SH-SY5Y (cell line): ENCODE measurements around the gene OR2L2.

Source experiments
- GATA2 ChIP-seq: IDR thresholded peaks from 2 replicates; pipeline ENCODE4 v1.6.1; 2011; ENCODE audit warnings: mild to moderate bottlenecking, low read depth, low read length
- GATA3 ChIP-seq: IDR thresholded peaks from 2 replicates; pipeline ENCODE4 v1.6.1; 2011; ENCODE audit warnings: low read depth, mild to moderate bottlenecking, low read length, moderate library complexity

The OR2L2 gene

DNA sequence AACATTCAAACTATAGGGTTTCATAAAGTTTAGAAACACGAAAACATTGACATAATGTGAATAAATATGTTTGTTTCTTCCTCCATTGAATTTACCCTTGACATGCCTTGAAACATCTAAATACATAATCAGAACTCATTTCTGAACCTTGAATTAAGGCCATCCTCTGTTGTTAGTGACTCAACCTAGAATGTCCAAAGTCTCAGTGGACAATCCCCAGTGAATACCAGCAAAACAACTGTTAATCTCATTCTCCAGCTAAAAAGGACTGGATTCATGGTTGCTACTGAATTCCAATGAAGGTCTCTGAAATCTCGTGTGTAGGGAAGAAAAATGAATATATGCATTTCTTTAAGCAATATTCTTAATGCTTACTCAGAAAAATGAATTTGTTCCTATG is at the start of gene OR2L2:
Gene OR2L2 (plus strand): TSS at position 301 of the 400 bp plus-strand sequence. CDS start 8,198 bp downstream, outside the sequence.
- TF ChIP-seq GATA3, result no peak
- no peak for TF ChIP-seq GATA2

- TF ChIP-seq GATA2 (no peak), GATA3 (no peak)
Measured at GRCh38 chr1:247992986-247993385, 36.9 kb upstream of the OR2L2 start.

DNA sequence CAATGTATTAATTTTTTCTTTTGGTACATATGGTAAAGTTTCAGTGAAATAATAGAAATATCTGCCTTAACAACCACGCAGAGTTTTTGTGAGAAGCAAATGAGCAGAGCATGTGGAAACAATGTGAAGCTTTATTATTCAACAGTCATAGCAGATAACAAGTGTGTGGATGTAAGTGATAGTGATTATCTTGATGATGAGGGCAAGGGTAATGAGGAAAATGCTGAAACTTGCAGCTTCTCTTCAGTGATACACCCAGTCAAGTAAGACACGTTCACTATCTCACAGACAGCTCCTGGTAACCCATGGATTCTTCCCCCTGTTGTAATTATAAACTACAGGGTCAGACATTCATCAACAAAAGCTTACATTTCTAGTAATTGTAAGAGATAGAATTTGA is 31.1 kb upstream of the OR2L2 start:
- TF ChIP-seq GATA2 (no peak), GATA3 (no peak)

GRCh38 chr1:248000169-248000568 is 29.7 kb upstream of the OR2L2 start:
- no peak for TF ChIP-seq GATA2
- TF ChIP-seq GATA3, result no peak

- TF ChIP-seq GATA3 (no peak), GATA2 (no peak)
Measured at GRCh38 chr1:248007778-248008177, 22.1 kb upstream of the OR2L2 start.

DNA sequence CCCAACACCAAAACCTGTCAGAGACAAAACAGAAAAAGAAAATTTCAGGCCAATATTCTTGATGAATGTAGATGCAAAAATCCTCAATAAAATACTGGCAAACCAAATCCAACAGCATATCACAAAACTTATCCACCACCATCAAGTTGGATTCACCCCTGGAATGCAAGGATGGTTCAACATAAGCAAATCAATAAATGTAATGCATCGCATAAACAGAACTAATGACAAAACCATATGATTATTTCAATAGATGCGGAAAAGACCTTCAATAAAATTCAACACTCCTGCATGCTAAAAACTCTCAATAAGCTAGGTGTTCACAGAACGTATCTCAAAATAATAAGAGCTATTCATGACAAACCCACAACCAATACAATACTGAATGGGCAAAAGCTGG is 20.2 kb upstream of the OR2L2 start:
- TF ChIP-seq GATA2 (no peak), GATA3 (no peak)

DNA sequence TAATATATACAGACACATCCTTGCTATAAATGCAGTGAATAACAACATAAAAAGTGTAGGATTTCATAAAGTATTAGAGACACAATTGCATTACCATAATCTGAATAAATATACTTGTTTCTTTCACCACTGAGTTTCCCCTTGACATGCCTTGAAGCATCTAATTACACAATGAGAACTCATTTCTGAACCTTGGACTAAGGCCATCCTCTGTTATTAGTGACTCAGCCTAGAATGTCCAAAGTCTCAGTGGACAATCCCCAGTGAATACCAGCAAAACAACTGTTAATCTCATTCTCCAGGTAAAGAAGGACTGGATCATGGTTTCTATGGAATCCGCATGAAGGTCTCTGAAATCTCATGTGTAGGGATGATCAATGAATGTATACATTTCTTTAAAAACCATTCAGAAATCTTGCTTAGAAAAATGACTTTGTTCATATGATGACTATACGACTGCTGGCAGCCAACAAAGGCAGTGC is 16.6 kb upstream of the OR2L2 start, which contains the start of gene OR2L5:
Gene OR2L5 (plus strand): TSS at position 432 of the 482 bp plus-strand sequence. CDS start 8,288 bp downstream, outside the sequence.
- TF ChIP-seq GATA3 (no peak), GATA2 (no peak)

DNA sequence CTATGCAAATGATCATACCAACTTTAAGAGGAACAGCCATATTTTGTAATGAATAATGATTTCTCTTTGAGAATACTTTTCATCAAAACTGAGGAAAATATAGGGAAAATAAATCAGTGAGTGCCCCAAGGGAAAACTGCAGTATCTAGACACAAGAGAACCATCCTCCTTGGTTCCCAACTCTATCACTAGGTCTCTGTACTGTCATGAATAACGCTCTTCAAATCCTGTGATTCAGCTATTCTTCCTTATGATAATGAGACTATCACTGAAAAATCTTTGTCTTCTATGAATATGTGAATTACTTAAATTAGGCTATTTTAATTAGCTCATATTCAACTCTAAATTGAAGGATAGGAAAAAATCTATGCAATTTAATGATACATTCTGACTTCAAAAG is 14.1 kb upstream of the OR2L2 start:
- TF ChIP-seq GATA2 (no peak), GATA3 (no peak)

DNA sequence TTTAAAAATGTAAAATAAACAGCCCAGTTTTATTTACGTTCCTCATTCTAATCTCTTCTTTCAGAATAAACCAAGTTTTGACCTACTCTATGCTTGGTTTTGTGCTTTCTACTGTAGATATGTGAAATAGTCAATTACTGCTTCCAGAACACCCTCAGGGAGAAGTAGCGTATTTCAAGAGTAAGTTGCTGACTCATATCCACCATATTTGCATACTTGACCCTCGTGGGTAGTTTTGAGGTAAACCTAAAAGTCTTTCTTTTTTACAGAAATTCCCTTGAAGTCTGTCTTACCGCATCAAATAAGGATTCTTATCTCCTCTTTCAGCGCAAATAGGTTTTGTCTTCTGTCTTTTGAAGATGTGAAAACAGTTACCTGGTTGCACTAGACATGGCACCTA is 15.3 kb downstream of the OR2L2 start:
- TF ChIP-seq GATA3 (no peak), GATA2 (no peak)

GRCh38 chr1:248046536-248046935 is 16.7 kb downstream of the OR2L2 start, which contains the start of gene OR2L3:
TSS of gene OR2L3 (plus strand) at chr1:248046836. CDS start at chr1:248060682, 13,846 bp downstream.
- TF ChIP-seq GATA2 (no peak), GATA3 (no peak)

DNA sequence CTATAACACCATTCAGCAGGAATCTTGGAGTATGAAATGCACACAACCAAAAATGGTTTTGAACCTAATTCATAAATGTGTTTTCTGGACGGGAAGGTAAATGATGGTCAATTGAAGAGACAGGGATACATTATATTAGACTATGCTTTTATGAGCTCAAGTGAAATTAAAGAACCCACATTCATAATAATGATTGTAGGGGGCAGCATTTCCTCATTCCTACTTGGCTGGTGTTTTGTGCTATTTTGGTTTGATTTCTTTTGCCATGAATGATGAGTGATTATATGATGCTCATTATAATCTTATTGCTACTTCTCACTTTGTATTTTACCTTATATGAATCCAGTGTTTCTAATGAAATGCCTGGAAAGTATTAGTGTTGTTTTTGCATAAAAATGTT is 17.1 kb downstream of the OR2L2 start:
- TF ChIP-seq GATA3 (no peak), GATA2 (no peak)

GRCh38 chr1:248054671-248055070 is 24.8 kb downstream of the OR2L2 start:
- no peak for TF ChIP-seq GATA2
- TF ChIP-seq GATA3, result no peak

GRCh38 chr1:248055261-248055660 is 25.4 kb downstream of the OR2L2 start:
- no peak for TF ChIP-seq GATA3
- TF ChIP-seq GATA2, result no peak

GRCh38 chr1:248065071-248065470 is 35.2 kb downstream of the OR2L2 start:
- TF ChIP-seq GATA3 (no peak), GATA2 (no peak)

- no peak for TF ChIP-seq GATA3
- TF ChIP-seq GATA2, result no peak
Measured at GRCh38 chr1:248065604-248066003, 35.7 kb downstream of the OR2L2 start.
